ENCODE results near the gene GIMAP6.
"Not testable (repeated sequence)": the region's sequence is repeated elsewhere in the genome, so short reads cannot be mapped to it uniquely, and the experiment has no call there.

Gene GIMAP6

GRCh38 chr7:150585199-150585598 lies 47.0 kb downstream of the GIMAP6 start:
- no peak for DNase-seq (ENCODE audit: low spot score)

DNA sequence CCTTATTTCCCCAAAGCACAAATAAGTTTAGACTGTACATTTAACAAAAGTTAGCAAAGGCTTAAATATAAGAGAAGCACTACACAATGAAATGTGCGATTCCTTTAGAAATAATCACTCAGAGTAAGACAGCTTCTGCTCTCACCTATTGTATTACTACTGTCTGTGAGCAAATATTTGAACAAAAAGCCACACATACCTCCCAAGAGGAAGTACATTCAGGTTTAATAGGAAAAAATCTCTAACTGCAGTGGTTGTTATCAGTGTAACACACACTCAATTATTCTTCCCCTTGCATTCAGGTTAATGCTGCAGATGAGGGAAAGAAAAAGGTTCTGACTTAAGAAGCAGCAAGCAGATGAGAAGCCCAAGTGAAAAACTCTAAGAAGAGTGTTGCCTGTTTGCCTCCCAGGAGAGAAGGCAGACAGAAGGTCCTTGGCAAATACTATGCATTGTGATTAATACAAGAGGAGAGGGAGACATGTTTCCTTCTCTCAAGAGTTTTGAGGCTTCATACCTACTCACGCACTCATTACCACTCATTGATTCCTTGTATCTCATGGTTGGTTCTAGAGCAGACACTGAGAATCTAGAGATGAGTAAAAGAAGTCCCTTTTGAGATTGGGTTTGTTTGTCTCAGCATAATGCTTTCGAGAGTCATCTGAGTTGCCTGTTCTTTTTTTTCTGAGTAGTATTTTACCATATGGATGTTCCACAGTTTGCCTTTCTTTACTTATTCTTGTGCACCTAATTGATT lies 51.4 kb downstream of the GIMAP6 start:
- DNase-seq (ENCODE audit: low spot score), result no peak

DNA sequence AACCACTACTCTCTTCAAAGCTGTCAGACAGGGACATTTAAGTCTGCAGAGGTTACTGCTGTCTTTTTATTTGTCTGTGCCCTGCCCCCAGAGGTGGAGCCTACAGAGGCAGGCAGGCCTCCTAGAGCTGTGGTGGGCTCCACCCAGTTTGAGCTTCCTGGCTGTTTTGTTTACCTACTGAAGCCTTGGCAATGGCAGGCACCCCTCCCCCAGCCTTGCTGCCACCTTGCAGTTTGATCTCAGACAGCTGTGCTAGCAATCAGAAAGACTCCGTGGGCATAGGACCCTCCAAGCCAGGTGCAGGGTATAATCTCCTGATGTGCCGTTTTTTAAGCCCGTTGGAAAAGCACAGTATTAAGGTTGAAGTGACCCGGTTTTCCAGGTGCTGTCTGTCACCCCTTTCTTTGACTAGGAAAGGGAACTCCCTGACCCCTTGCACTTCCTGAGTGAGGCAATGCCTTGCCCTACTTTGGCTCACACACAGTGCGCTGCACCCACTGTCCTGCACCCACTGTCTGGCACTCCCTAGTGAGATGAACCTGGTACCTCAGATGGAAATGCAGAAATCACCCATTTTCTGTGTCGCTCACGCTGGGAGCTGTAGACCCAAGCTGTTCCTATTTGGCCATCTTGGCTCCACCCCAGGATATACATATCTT lies 52.1 kb downstream of the GIMAP6 start:
- DNase-seq (ENCODE audit: low spot score), result not testable (repeated sequence)
